K562 (cell line): ENCODE measurements around the gene SGPP2. TPM values are rescaled to one million over a fixed set of nuclear protein-coding genes. Genes with fewer than 3 reads are reported as not detected.

Experiments
- ATAC-seq: fragments of 200-7000 bp; cut with Tn5 transposase; 3 replicates; pipeline ENCODE4 v1.9.1; 2020; ENCODE audit warnings: moderate library complexity
- BruUV-seq: library from RNA; stranded (reverse); fragments of 400-500 nt; replicated peaks from 2 replicates; lab custom pipeline; 2021; lab: Mats Ljungman, UMichigan
- CTCF ChIA-PET: fragments of 300-600 bp; formaldehyde crosslinking; extraction: SDS; loops from one replicate; lab custom pipeline; 2021; ENCODE audit warnings: low intra/inter-chr PET ratio; lab: Yijun Ruan, JAX
- POLR2A ChIA-PET: fragments of 300-600, 350-650 bp; sonication (Branson Sonifier 250); formaldehyde crosslinking; extraction: SDS; loops from one replicate; lab custom pipeline; 2021; ENCODE audit warnings: antibody characterized with exemption, inconsistent platforms; lab: Yijun Ruan, JAX
- DNase-seq, 4 experiments: peaks; one replicate each; pipeline versions ENCODE4 v3.0.0 to v3.0.0-alpha.2; 2011 to 2018; ENCODE audit warnings: low spot score in 3 of 4, mixed read lengths in 3 of 4; ENCODE audit errors: extremely low read depth in 1 of 4
- FAIRE-seq: peaks from 2 replicates; lab custom pipeline; 2011; peaks lifted over from hg19 to GRCh38; lab: Jason Lieb, UNC
- H2AFZ ChIP-seq: 2 replicates; pipeline ENCODE4 v1.6.0; 2011; ENCODE audit warnings: low read depth, low read length, control low read depth, inconsistent platforms
- H3K27ac ChIP-seq: fragments of 200-600 bp; 3 replicates; pipeline ENCODE4 v1.8.0; 2011; ENCODE audit warnings: low read depth, mild to moderate bottlenecking, control low read depth, inconsistent platforms, low read length, moderate library complexity, mixed read lengths; ENCODE audit errors: extremely low read depth
- H3K27me3 ChIP-seq, 2 experiments: fragments of 300-600 bp in 1 of 2; 2 replicates in 1 of 2; 3 replicates in 1 of 2; pipeline versions ENCODE4 v1.6.0 to v1.8.0; 2011; ENCODE audit warnings: inconsistent platforms in 2 of 2, low read length in 2 of 2, mild to moderate bottlenecking in 1 of 2, mixed read lengths in 1 of 2, moderate library complexity in 1 of 2; ENCODE audit not compliant: control insufficient read depth in 2 of 2, insufficient read depth in 2 of 2
- H3K36me3 ChIP-seq: fragments of 300-600 bp; 3 replicates; pipeline ENCODE4 v1.8.0; 2011; ENCODE audit warnings: mild to moderate bottlenecking, low read length, inconsistent platforms; ENCODE audit not compliant: control insufficient read depth, insufficient read depth
- H3K4me1 ChIP-seq, 2 experiments: fragments of 200-600 bp in 1 of 2; replicated peaks in 1 of 2; 2 replicates in 1 of 2; 3 replicates in 1 of 2; pipeline versions ENCODE4 v1.5.1 to v1.8.0; 2011; ENCODE audit warnings: inconsistent platforms in 2 of 2, low read length in 2 of 2, mild to moderate bottlenecking in 1 of 2, mixed read lengths in 1 of 2, moderate library complexity in 1 of 2; ENCODE audit not compliant: control insufficient read depth in 2 of 2, insufficient read depth in 2 of 2
- H3K4me2 ChIP-seq: 2 replicates; pipeline ENCODE4 v1.6.1; 2011; ENCODE audit warnings: low read length, control low read depth, inconsistent platforms, mixed read lengths; ENCODE audit not compliant: insufficient read depth
- H3K4me3 ChIP-seq: fragments of 200-600 bp; sonication (generic), shearing (Covaris generic); 2 replicates; pipeline ENCODE4 v1.5.1; 2016; ENCODE audit warnings: control low read depth, inconsistent platforms
- H3K79me2 ChIP-seq: fragments of 200-600 bp; 3 replicates; pipeline ENCODE4 v1.8.0; 2011; ENCODE audit warnings: low read length, inconsistent platforms; ENCODE audit not compliant: control insufficient read depth, insufficient read depth
- H3K9ac ChIP-seq, 2 experiments: 2 replicates each; pipeline versions ENCODE4 v1.6.0 to v1.6.1; 2011; ENCODE audit warnings: low read depth in 2 of 2, low read length in 2 of 2, control low read depth in 1 of 2, inconsistent platforms in 1 of 2, mild to moderate bottlenecking in 1 of 2, mixed read lengths in 1 of 2; ENCODE audit not compliant: insufficient read depth in 1 of 2
- H3K9me1 ChIP-seq: one replicate; pipeline ENCODE4 v1.6.0; 2011; ENCODE audit warnings: inconsistent platforms, mild to moderate bottlenecking, low read length, moderate library complexity; ENCODE audit not compliant: control insufficient read depth, insufficient read depth
- H3K9me3 ChIP-seq: replicated peaks from 2 replicates; pipeline ENCODE4 v1.5.1; 2011; ENCODE audit warnings: low read depth, low read length, inconsistent platforms; ENCODE audit not compliant: control insufficient read depth, insufficient read depth
- H4K20me1 ChIP-seq: replicated peaks from 2 replicates; pipeline ENCODE4 v1.6.1; 2011; ENCODE audit warnings: low read length, inconsistent platforms, mixed read lengths; ENCODE audit not compliant: control insufficient read depth, insufficient read depth
- FOXP4 ChIP-seq: sonication (generic); formaldehyde crosslinking; IDR thresholded peaks from 2 replicates; pipeline ENCODE4 v1.8.0; 2022; ENCODE audit warnings: mild to moderate bottlenecking, missing genetic modification reagents, borderline replicate concordance
- MBD1 ChIP-seq: fragments of 250-450 bp; sonication (Bioruptor Pico); IDR thresholded peaks from 2 replicates; pipeline ENCODE4 v1.8.0; 2022; ENCODE audit warnings: inconsistent platforms
- MXD1 ChIP-seq: fragments of 250-450 bp; sonication (Bioruptor Pico); IDR thresholded peaks from 2 replicates; pipeline ENCODE4 v1.8.0; 2021; ENCODE audit warnings: borderline replicate concordance, mild to moderate bottlenecking, moderate library complexity; ENCODE audit not compliant: poor library complexity, severe bottlenecking
- TCF15 ChIP-seq: fragments of 250-450 bp; sonication (Bioruptor Pico); IDR thresholded peaks from 2 replicates; pipeline ENCODE4 v1.8.0; 2022; ENCODE audit warnings: moderate library complexity, mild to moderate bottlenecking, inconsistent platforms
- WGBS: fragments of 100-300 bp; shearing (Covaris generic); methylation state at CpG from one replicate; pipeline ENCODE4 v1.1.6; 2016; ENCODE audit warnings: low coverage, mixed read lengths; ENCODE audit not compliant: insufficient coverage; ENCODE audit errors: missing lambda C conversion rate; 5-methylcytosine and 5-hydroxymethylcytosine counted together
- in situ Hi-C: fragments of 300-500 bp; cut with MboI; formaldehyde crosslinking; loops from 4 replicates; pipeline ENCODE4 v1.15.0; 2018; ENCODE audit warnings: inconsistent platforms, mixed read lengths
- intact Hi-C: fragments of 100-400 bp; cut with micrococcal nuclease; formaldehyde crosslinking; loops from 2 replicates; pipeline ENCODE4 v1.14.2; 2022
- polyA plus RNA-seq, 8 experiments: library from polyadenylated mRNA; depleted of rRNA in 4 of 8; stranded (reverse) in 5 of 8; unstranded in 3 of 8; fragments of >200 nt; fragmentation: Nextera tagmentation in 2 of 8; fragmentation: Illumina TruSeq in 1 of 8; extraction: Ambion mirVana in 2 of 8; extraction: Trizol in 1 of 8; gene quantifications; 2 replicates each; pipeline versions ENCODE4 v1.2.1 to v1.2.3, GENCODE V29; 2011 to 2014; ENCODE audit warnings: inconsistent platforms in 1 of 8, missing spikeins in 1 of 8
- total RNA-seq, 7 experiments: library from RNA; depleted of rRNA in 6 of 7; stranded (reverse); fragments of >200 nt in 6 of 7; fragmentation: Illumina TruSeq in 2 of 7; extraction: Trizol in 2 of 7; gene quantifications; 2 replicates each; pipeline versions ENCODE4 v1.2.1 to v1.2.3, GENCODE V29; 2011 to 2021; ENCODE audit warnings: low replicate concordance in 1 of 7

Gene SGPP2
- total and polyA plus RNA-seq, 9 of the 15 experiments (the other 6 are each of a cell fraction or from before 2014, with no cell fraction given): 0.01 to 0.04 TPM; not detected in 7

- ChIA-PET CTCF (no interaction called here), POLR2A (no interaction called here)
- in situ Hi-C loops: no loop called here
- 0% methylated on average over 1 of the region's 1 CpG for WGBS
- no peaks in the 10 kb centered on the region for H4K20me1 ChIP-seq
- H3K4me1 ChIP-seq: no peaks in the 10 kb centered on the region
- BruUV-seq: no TSS peak
- no peak overlapping the region for H2AFZ ChIP-seq
- no peak overlapping the region for H3K9ac ChIP-seq
- FAIRE-seq (no peak), ATAC-seq (no peak), DNase-seq (no peak)
- H3K9me3 ChIP-seq: no peaks in the 10 kb centered on the region
- no peak overlapping the region for H3K4me2 ChIP-seq
- no peaks in the 10 kb centered on the region; a peak in 1 of 5 replicates for H3K27me3 ChIP-seq
- TF ChIP-seq TCF15: no peak
- TF ChIP-seq FOXP4: no peak
- no peak for TF ChIP-seq MXD1 (CRISPR knock-in tag)
- TF ChIP-seq MBD1 (CRISPR knock-in tag): no peak
- no peaks in the 10 kb centered on the region for H3K9me1 ChIP-seq
- H3K4me3 ChIP-seq: no peak overlapping the region
- H3K27ac ChIP-seq: no peak overlapping the region
- no peaks in the 10 kb centered on the region for H3K36me3 ChIP-seq
- no peaks in the 10 kb centered on the region for H3K79me2 ChIP-seq
- intact Hi-C loops: no loop called here
These were observed 97.7 kb downstream of the SGPP2 start for GRCh38 chr2:222522082-222522481.
